Urothelium cell line (cell line): ENCODE measurements around the gene MKNK2.

ENCODE experiments used
- DNase-seq: peaks from one replicate; pipeline ENCODE4 v3.0.0; 2011; ENCODE audit warnings: low spot score, mixed read lengths
- FAIRE-seq: peaks from 2 replicates; lab custom pipeline; 2011; peaks lifted over from hg19 to GRCh38; lab: Jason Lieb, UNC

The MKNK2 gene

DNA sequence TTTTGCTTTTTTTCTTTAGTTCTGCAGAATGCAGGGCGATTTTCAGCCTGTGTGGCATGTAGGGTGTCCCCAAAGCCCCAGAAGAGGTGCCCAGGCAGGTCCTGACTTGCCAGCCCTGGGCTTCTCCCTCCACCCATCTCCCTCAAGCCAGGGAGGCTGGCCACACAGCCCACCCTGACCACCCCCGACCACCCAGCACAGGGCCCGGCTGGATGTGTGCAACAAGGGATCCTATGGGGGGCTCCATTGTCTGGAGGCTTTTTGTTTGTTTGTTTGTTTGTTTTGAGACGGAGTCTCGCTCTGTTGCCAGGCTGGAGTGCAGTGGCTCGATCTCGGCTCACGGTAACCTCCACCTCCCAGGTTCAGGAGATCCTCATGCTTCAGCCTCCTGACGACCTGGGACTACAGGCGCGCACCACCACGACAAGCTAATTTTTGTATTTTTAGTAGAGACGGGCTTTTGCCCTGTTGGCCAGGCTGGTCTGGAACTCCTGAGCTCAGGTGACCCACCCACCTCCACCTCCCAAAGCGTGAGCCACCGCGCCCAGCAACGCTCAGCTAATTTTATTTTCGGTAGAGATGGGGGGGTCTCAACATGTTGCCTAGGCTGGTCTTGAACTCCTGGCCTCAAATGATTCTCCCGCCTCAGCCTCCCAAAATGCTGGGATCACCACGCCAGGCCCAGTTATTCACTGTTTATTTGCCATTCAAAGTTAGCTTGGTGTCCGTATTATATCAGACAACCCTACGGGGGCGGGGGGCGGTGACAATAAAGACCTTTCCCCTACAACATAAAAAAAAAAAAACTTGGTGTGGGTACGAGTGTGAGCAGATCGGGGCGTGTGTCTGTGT, 7.8 kb upstream of the MKNK2 start:
- FAIRE-seq = no peak
- no peak for DNase-seq

DNA sequence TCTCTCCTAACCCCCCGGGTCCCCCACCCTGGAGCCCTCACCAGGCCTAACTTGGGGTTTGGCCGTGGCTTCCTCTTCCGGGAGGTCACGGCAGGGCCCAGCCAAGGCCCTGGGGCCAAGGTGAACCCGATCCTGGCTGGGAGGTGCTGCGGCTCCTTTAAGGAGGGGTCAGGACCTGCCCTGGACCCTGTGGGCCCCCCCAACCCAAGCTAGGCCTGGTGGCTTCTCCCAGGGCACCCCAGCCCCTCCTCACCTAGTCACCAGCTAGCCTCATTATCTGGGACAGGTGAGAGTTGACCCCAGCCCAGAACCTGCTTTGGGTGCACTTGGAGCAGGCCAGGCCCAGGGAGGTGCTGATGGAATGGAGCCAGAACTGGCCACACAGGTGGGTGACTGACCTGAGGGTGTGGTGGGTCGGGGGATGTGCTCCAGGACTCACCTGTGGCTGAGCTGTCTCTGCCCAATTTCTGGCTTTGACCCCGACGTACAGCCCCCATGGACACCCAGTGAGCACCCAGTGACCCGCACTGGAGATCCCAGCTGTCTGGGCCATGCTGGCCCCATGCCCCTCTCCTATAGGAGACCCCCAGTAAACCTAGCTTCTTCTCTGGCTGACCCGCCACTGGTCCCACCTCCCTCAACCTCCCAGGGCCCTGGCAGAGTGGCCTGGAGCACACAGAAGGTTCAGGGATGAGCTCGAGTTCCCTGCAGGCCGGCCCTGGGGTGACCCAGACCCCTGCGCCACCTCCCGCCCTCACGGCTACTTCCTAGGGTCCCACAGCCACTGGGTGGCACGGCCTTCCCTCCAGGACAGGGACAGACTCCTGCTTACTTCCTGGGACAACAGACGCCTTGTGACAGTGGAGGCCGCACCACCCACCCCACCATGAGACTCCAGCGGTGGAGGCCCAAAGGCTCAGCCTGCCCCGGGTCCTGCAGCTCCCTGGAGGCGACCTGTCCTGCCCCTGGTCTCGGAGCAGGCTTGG, 6.7 kb upstream of the MKNK2 start:
- FAIRE-seq (no peak), DNase-seq (no peak)

GRCh38 chr19:2056837-2057192, 5.8 kb upstream of the MKNK2 start:
- DNase-seq = no peak
- FAIRE-seq = no peak

DNA sequence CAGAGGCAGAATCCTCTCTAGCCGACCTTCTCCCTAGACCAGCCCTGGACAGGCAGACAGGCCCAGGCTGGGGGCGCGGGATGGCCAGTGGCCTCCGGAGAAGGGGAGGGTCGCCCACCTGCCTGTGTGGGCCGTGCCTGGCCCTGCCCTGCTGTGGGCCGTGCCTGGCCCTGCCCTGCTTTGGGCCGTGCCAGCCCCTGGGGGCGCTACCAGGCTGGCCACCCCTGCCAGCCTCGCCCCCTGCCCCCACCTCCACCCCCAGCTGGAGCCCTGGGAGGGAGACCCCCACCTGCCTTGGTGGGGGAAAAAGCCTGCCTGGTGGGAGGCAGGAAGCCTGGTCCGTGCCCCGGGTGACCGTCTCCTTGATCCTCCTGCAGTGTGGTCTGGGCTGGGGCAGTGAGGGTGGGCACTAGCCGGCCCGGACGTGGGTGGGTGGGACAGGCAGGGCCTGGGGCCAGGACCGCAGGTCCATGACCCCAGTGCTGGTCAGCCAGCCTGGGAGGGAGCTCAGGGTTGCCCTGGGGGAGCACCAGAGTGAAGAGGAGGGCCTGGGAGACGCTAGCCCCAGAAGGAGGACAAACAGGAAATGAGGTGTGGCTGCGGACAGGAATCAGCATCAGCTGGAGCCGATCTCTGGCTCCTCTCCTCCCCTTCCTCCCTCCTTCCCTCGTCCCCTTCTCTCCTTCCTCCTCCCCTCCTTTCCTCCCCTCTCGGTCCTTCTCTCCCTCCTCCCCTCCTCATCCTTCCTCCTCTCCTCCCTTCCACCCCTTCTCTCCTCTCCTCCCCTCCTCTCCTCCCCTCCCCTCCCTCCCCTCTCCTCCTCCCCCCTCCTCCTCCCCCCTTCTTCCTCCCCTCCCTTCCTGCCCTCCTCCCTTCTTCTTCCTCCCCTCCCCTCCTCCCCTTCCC, 5.1 kb upstream of the MKNK2 start:
- FAIRE-seq (no peak), DNase-seq (peak; percentile 40)

- DNase-seq (no peak), FAIRE-seq (no peak)
Measured at GRCh38 chr19:2054763-2055162, 3.7 kb upstream of the MKNK2 start.

DNA sequence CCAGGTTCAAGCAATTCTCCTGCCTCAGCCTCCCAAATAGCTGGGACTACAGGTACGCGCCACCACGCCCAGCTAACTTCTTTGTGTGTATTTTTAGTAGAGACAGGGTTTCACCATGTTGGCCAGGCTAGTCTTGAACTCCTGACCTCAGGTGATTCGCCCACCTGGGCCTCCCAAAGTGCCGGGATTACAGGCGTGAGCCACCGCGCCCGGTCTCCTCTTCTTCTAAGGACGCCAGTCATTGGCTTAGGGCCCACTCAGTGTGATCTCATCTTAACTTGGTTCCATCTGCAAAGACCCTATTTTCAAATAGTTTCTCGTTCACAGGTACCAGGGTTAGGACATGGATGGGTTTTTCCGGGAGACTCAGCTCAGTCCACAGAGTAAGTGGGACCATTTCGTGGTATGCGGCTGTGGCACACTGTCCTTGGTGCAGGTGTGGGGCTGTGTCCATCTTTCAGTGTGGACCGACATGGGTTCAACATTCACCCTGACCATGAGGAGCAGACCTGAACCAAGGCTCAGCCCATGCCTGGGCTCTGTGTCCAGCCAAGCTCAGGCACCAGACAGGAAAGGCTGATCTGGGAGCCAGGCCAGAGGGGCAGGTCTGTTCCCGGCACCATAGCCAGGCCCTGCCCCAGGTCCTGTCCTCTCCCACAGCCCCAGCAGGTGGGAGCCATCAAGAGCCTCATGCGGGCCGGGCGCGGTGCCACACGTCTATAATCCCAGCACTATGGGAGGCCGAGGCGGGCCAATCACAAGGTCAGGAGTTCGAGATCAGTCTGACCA, 2.8 kb upstream of the MKNK2 start:
- no peak for FAIRE-seq
- no peak for DNase-seq

DNA sequence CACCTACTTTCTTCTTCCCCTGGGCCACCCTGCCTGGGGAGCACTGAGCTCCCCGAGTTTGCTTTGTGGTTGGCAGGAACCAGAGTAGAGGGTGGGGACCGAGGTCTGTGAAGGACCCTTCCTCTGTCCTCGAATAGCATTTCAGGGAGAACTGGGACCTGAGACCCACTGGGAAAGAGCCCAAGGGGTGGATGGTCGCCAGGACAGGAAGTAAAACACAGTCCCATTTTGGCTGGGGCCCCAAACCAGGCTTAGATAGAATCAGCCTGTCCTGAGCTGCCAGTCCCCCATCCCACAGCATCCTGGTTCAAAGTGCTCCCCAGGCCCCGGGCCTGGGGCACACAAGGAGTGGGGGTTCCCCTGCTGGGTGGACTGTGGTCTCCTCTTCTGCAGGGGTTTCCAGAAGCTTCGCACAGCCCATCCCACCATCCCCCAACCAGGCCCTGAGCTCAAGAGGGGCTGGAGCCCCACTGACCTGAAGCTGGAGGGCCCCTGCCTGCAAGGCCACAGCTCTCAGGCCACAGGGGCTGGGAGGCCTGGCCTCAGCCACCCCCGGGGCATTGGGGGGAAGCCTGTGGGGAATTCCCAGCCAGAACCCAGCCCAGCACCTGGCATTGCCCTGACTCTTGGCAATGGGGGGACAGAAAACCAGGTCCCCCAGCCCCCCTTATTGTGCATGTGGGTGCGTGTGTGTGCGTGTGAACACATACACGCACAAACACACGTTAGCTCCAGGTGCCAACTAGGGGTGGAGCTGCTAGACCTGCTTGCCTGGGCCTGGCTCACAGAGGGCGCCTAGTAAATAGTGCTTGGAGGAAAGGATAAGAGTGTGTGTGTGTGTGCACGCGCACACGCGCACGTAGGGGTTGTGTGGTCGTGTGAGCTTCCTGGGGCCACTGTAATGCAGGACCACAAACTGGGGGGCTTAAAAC, 995 bp upstream of the MKNK2 start:
- FAIRE-seq = no peak

GRCh38 chr19:2050349-2050990, 574 bp downstream of the MKNK2 start:
- FAIRE-seq (no peak), DNase-seq (peak; percentile 12)

More for the DNA sequence above, 995 bp upstream of the MKNK2 start:
- DNase-seq = no peak

DNA sequence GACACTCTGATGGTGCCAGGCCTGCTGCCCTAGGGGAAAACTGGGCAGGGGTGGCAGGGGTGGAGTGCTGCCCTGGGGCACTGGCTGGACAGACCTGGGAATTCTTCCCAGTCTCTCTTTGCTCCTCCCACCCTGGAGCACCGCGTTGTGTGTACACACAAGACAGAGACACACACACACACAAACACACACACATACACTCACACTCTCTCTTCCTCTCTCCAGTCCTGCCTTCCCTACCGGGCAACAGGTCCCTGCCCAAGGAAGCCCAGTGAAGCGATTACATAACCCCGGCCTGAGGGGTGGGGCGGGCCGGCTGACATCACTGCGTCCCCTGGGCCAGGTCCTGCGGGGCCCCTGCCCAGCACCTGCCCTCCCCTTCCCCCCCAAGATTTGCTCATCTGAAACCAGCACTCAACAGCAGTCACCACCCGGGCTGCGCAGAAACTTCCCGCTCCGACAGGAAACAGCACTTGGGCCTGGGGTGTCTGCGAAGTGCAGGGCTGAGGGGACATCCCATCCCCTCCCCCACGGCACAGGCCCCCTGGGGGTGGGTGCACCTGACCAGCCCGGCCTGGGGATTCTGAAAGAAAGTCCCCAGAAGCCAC, 1.2 kb downstream of the MKNK2 start:
- peak; percentile 49 for DNase-seq
- FAIRE-seq = no peak

GRCh38 chr19:2048959-2049740, 1.9 kb downstream of the MKNK2 start:
- FAIRE-seq (no peak), DNase-seq (no peak)

DNA sequence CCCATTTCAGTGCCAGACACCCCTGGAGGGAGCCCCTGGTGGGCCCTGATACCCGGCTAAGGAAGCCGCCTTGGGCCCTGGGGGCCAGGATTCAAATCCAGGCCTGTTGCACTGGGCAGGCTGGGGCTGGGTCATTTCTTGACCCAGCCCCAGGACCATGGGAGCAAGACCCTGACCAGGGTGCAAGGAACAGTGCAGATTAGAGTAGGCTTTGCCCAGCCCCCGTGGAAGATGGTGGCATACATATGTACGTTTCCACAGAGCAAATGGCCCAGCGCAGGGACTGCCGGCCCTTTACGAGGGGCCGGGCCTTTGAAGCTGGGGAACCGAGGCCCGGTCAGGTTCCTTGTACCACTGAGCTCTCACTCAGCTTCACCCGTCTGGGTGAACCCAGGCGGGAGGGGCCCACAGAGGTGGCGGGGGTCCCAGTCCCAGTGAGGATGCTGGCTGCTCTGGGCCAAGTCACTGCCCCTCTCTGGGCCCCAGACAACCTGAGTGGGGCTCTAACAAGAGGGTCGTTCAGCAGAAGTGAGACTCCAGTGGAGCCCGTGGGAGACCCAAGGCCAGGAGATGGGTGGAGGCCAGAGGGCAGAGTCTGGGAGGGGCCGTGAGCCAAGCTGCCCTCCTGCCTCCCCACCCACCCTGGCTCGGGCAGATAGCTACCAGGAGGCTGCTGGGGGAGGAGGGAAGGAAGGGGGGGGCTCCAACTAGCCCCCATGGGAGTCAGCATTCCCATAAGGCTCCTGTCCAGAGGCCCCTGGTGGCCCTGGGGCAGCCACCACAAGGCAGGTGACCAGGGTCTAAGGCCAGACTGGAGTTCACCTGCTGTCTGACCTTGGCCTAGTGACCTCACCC, 2.7 kb downstream of the MKNK2 start:
- DNase-seq (no peak), FAIRE-seq (no peak)

- DNase-seq (peak; percentile 26), FAIRE-seq (peak; percentile 9)
Measured at GRCh38 chr19:2047449-2048103, 3.5 kb downstream of the MKNK2 start.

GRCh38 chr19:2047076-2047448, 4.0 kb downstream of the MKNK2 start:
- DNase-seq (no peak), FAIRE-seq (no peak)

DNA sequence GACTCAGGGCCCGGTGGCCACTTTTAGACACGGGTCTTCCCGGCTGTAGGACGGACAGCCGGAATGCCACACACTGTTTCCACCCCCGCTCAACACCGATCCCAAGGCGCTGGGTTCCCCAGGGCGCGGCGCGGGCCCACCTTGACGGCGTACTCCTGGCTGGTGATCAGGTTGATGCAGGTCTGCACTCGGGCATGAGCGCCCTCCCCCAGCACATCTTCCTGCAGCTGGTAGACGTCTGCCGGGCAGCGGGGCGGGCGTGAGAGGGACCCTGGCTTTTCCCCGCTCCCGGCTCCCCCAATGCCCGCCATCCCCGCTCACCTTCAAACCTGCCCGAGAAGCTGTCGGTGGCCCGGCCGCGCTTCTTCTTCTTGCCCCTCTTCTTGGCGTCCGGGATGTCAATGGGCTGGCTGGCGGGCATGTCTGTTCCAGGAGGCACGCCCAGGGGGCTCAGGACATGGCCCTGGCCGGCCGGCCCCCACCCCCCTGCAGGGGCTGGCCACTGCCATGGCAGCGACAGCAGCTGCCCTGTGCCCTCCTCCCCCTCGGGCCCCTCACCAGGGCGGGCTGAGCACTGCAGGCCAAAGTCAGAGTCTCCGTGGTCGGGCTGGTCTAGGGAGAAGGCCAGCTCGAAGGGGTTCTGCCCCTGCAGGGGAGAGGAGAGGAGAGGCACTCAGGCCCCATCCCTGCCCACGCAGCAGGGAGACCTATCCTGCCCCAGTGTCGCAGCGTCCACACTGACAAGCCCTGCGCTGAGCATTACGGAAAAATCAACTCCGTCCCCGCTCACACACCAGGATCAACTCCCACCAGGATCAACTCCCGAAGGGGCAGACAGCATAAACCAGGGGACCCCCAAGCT, 4.8 kb downstream of the MKNK2 start:
- FAIRE-seq (no peak), DNase-seq (no peak)

GRCh38 chr19:2045501-2046045, 5.5 kb downstream of the MKNK2 start:
- DNase-seq (no peak), FAIRE-seq (no peak)
